Measurements from ENCODE around the gene TSPAN18.

The TSPAN18 gene

GRCh38 chr11:44826922-44827643 is 100.3 kb downstream of the TSPAN18 start:
- Histone ChIP-seq H3K9me2 (replicated peaks; ENCODE audit: control insufficient read depth, low read length) (no peaks in the 10 kb centered on the region), H3K27me3 (ENCODE audit: control insufficient read depth, low read length) (peaks cover 6% of the 10 kb centered on the region; the same call in 1 of the 2 replicates), H3K4me1 (ENCODE audit: control insufficient read depth, low read length) (no peaks in the 10 kb centered on the region), H3K4me3 (ENCODE audit: low read length) (no peak overlapping the region), H3K36me3 (ENCODE audit: control insufficient read depth, low read length) (no peaks in the 10 kb centered on the region), H3K27ac (ENCODE audit: low read depth, low read length) (no peak overlapping the region), H3K9me3 (ENCODE audit: control insufficient read depth, insufficient read depth, low read length) (no peaks in the 10 kb centered on the region), H4K20me1 (ENCODE audit: control insufficient read depth, insufficient read depth, low read depth, low read length) (no peaks in the 10 kb centered on the region), H3K79me2 (ENCODE audit: control insufficient read depth, low read length) (no peaks in the 10 kb centered on the region), H3F3A (ENCODE audit: control insufficient read depth, insufficient read depth) (no peaks in the 10 kb centered on the region), H3K4me2 (ENCODE audit: low read length) (no peak overlapping the region)
- TF ChIP-seq EZH2phosphoT487 (IDR thresholded peaks at IDR 0.05; ENCODE audit: borderline replicate concordance, low read length) = no peak
- no peak for TF ChIP-seq CTCF (IDR thresholded peaks at IDR 0.05; ENCODE audit: low read depth, low read length, poor library complexity, severe bottlenecking)

- no peaks in the 10 kb centered on the region for H3K36me3 ChIP-seq (ENCODE audit: control insufficient read depth, low read length)
- no peaks in the 10 kb centered on the region for H3K4me1 ChIP-seq (ENCODE audit: control insufficient read depth, low read length)
- TF ChIP-seq EZH2phosphoT487 (IDR thresholded peaks at IDR 0.05; ENCODE audit: borderline replicate concordance, low read length) = no peak
- TF ChIP-seq CTCF (IDR thresholded peaks at IDR 0.05; ENCODE audit: low read depth, low read length, poor library complexity, severe bottlenecking) = no peak
- peaks cover 6% of the 10 kb centered on the region; the same call in 1 of the 2 replicates for H3K27me3 ChIP-seq (ENCODE audit: control insufficient read depth, low read length)
- H3K27ac ChIP-seq (ENCODE audit: low read depth, low read length) = no peak overlapping the region
- no peaks in the 10 kb centered on the region for H4K20me1 ChIP-seq (ENCODE audit: control insufficient read depth, insufficient read depth, low read depth, low read length)
- H3K9me3 ChIP-seq (ENCODE audit: control insufficient read depth, insufficient read depth, low read length) = no peaks in the 10 kb centered on the region
- no peaks in the 10 kb centered on the region for H3K9me2 ChIP-seq (replicated peaks; ENCODE audit: control insufficient read depth, low read length)
- H3F3A ChIP-seq (ENCODE audit: control insufficient read depth, insufficient read depth) = no peaks in the 10 kb centered on the region
- H3K4me3 ChIP-seq (ENCODE audit: low read length) = no peak overlapping the region
- no peaks in the 10 kb centered on the region for H3K79me2 ChIP-seq (ENCODE audit: control insufficient read depth, low read length)
- H3K4me2 ChIP-seq (ENCODE audit: low read length) = no peak overlapping the region
Measured at GRCh38 chr11:44828296-44828695, 101.5 kb downstream of the TSPAN18 start.

- Histone ChIP-seq H4K20me1 (ENCODE audit: control insufficient read depth, insufficient read depth, low read depth, low read length) (no peaks in the 10 kb centered on the region), H3K79me2 (ENCODE audit: control insufficient read depth, low read length) (no peaks in the 10 kb centered on the region), H3K27me3 (ENCODE audit: control insufficient read depth, low read length) (peaks cover 6% of the 10 kb centered on the region; the same call in 1 of the 2 replicates), H3K9me3 (ENCODE audit: control insufficient read depth, insufficient read depth, low read length) (no peaks in the 10 kb centered on the region), H3K27ac (ENCODE audit: low read depth, low read length) (no peak overlapping the region), H3K4me3 (ENCODE audit: low read length) (no peak overlapping the region), H3K36me3 (ENCODE audit: control insufficient read depth, low read length) (no peaks in the 10 kb centered on the region), H3K4me1 (ENCODE audit: control insufficient read depth, low read length) (no peaks in the 10 kb centered on the region), H3K9me2 (replicated peaks; ENCODE audit: control insufficient read depth, low read length) (no peaks in the 10 kb centered on the region), H3F3A (ENCODE audit: control insufficient read depth, insufficient read depth) (no peaks in the 10 kb centered on the region), H3K4me2 (ENCODE audit: low read length) (no peak overlapping the region)
- TF ChIP-seq EZH2phosphoT487 (IDR thresholded peaks at IDR 0.05; ENCODE audit: borderline replicate concordance, low read length) = no peak
- no peak for TF ChIP-seq CTCF (IDR thresholded peaks at IDR 0.05; ENCODE audit: low read depth, low read length, poor library complexity, severe bottlenecking)
Measured at GRCh38 chr11:44829838-44830237, 103.1 kb downstream of the TSPAN18 start.

Data from DOHH2 (cell line).